Measurements from ENCODE around the gene BCKDHB.

BCKDHB gene

GRCh38 chr6:80363501-80364122, 257.1 kb downstream of the BCKDHB start:
- Histone ChIP-seq H3K36me3 (no peaks in the 10 kb centered on the region), H3K27me3 (no peaks in the 10 kb centered on the region), H3K4me1 (ENCODE audit: control insufficient read depth in 1 of 2, insufficient read depth in 1 of 2, low read depth in 1 of 2, low read length in 1 of 2) (no peaks in the 10 kb centered on the region), H3K9me3 (no peaks in the 10 kb centered on the region), H3K27ac (no peak overlapping the region), H3K4me3 (ENCODE audit: low read depth in 1 of 2, low read length in 1 of 2) (no peak overlapping the region)
- TF ChIP-seq, protein P1, sequence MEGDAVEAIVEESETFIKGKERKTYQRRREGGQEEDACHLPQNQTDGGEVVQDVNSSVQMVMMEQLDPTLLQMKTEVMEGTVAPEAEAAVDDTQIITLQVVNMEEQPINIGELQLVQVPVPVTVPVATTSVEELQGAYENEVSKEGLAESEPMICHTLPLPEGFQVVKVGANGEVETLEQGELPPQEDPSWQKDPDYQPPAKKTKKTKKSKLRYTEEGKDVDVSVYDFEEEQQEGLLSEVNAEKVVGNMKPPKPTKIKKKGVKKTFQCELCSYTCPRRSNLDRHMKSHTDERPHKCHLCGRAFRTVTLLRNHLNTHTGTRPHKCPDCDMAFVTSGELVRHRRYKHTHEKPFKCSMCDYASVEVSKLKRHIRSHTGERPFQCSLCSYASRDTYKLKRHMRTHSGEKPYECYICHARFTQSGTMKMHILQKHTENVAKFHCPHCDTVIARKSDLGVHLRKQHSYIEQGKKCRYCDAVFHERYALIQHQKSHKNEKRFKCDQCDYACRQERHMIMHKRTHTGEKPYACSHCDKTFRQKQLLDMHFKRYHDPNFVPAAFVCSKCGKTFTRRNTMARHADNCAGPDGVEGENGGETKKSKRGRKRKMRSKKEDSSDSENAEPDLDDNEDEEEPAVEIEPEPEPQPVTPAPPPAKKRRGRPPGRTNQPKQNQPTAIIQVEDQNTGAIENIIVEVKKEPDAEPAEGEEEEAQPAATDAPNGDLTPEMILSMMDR (IDR thresholded peaks at IDR 0.05), result no peak

- H3K4me3 ChIP-seq (ENCODE audit: low read depth in 1 of 2, low read length in 1 of 2), result no peak overlapping the region
- H3K27me3 ChIP-seq, result no peaks in the 10 kb centered on the region
- H3K27ac ChIP-seq, result no peak overlapping the region
- TF ChIP-seq, protein P1 (IDR thresholded peaks at IDR 0.05), result no peak
- no peaks in the 10 kb centered on the region for H3K4me1 ChIP-seq (ENCODE audit: control insufficient read depth in 1 of 2, insufficient read depth in 1 of 2, low read depth in 1 of 2, low read length in 1 of 2)
- no peaks in the 10 kb centered on the region for H3K9me3 ChIP-seq
- no peaks in the 10 kb centered on the region for H3K36me3 ChIP-seq
These were observed 257.7 kb downstream of the BCKDHB start for GRCh38 chr6:80364149-80364548.

DNA sequence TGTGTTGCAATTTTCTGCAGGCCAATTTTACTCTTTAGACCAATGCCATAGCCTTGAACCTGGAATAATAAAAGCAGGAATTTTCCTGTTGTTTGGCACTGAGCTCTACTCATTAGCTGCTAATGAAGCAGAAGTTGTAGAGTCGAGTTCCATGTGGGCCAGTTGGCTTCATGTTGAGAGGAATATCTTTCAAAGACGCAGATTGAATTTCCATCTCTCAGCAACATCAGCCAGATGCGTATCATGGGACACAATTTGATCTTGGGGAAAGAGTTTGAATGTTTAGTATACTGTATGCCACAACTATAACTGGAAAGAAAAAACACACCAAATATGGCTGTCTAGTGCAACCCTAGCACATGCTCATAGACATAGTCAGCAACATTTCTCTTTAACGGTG, 259.6 kb downstream of the BCKDHB start:
- no peaks in the 10 kb centered on the region for H3K27me3 ChIP-seq
- TF ChIP-seq, protein P1 (IDR thresholded peaks at IDR 0.05), result no peak
- H3K4me3 ChIP-seq (ENCODE audit: low read depth in 1 of 2, low read length in 1 of 2), result no peak overlapping the region
- H3K9me3 ChIP-seq, result no peaks in the 10 kb centered on the region
- H3K4me1 ChIP-seq (ENCODE audit: control insufficient read depth in 1 of 2, insufficient read depth in 1 of 2, low read depth in 1 of 2, low read length in 1 of 2), result no peaks in the 10 kb centered on the region
- no peak overlapping the region for H3K27ac ChIP-seq
- H3K36me3 ChIP-seq, result no peaks in the 10 kb centered on the region

GRCh38 chr6:80366714-80367113, 260.2 kb downstream of the BCKDHB start:
- Histone ChIP-seq H3K36me3 (no peaks in the 10 kb centered on the region), H3K4me1 (ENCODE audit: control insufficient read depth in 1 of 2, insufficient read depth in 1 of 2, low read depth in 1 of 2, low read length in 1 of 2) (no peaks in the 10 kb centered on the region), H3K9me3 (no peaks in the 10 kb centered on the region), H3K27ac (no peak overlapping the region), H3K4me3 (ENCODE audit: low read depth in 1 of 2, low read length in 1 of 2) (no peak overlapping the region), H3K27me3 (no peaks in the 10 kb centered on the region)
- TF ChIP-seq, protein P1 (IDR thresholded peaks at IDR 0.05), result no peak

DNA sequence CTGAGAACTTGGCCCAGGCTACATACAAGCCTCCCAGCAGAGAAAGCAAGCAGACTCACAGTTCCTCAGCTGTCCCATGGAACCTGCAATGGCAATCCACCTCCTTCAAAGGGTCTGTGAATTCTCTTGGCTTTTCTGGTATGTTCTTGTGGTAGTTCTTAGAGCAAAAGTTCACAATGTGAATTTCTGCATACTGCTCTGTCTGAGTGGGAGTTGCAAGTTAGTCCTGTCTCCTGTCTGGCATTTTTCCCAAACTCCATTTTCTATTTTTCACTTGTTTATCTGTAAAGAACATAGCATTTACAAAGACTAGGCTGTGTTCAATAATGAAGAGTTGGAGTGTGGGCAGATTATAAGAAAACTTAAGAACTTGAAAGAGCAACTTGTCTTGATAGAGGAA, 269.9 kb downstream of the BCKDHB start:
- H3K9me3 ChIP-seq, result no peaks in the 10 kb centered on the region
- H3K27ac ChIP-seq, result no peak overlapping the region
- no peaks in the 10 kb centered on the region for H3K36me3 ChIP-seq
- no peak overlapping the region for H3K4me3 ChIP-seq (ENCODE audit: low read depth in 1 of 2, low read length in 1 of 2)
- TF ChIP-seq, protein P1 (IDR thresholded peaks at IDR 0.05), result no peak
- no peaks in the 10 kb centered on the region for H3K4me1 ChIP-seq (ENCODE audit: control insufficient read depth in 1 of 2, insufficient read depth in 1 of 2, low read depth in 1 of 2, low read length in 1 of 2)
- no peaks in the 10 kb centered on the region for H3K27me3 ChIP-seq

All from neutrophil (primary cell).